C1 segment of cervical spinal cord (tissue), 14 donors: Measurements from ENCODE around the gene GALNT14.

ENCODE experiments used
- DNase-seq, 14 donors: peaks; one replicate each; lab custom pipeline; 2025; lab: John Stamatoyannopoulos, UW

GALNT14 gene

GRCh38 chr2:31058096-31059035, 79.9 kb downstream of the GALNT14 start:
- no peak for DNase-seq

- no peak for DNase-seq
Observed at GRCh38 chr2:31057691-31058090, 80.5 kb downstream of the GALNT14 start.

DNA sequence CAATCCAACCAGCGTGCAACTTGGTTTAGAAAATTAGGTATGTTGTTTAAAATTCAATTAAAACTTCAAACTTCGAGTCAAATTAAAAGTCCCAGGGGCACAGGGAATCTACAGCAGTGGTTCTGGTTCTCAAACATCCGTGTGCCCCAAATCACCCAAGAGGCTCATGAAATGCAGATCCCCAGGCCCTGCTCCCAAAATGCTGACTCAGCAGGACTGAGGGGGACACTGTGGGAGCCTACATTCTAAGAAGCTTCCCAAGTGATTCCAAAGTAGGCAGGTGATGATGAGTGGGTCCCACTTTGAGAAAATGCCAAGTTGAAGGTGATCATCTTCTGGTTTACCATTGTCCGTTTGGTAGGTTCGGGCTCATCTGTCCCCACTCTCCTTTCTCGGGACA, 82.3 kb downstream of the GALNT14 start:
- no peak for DNase-seq

GRCh38 chr2:31054842-31055388, 83.3 kb downstream of the GALNT14 start:
- no peak for DNase-seq

DNA sequence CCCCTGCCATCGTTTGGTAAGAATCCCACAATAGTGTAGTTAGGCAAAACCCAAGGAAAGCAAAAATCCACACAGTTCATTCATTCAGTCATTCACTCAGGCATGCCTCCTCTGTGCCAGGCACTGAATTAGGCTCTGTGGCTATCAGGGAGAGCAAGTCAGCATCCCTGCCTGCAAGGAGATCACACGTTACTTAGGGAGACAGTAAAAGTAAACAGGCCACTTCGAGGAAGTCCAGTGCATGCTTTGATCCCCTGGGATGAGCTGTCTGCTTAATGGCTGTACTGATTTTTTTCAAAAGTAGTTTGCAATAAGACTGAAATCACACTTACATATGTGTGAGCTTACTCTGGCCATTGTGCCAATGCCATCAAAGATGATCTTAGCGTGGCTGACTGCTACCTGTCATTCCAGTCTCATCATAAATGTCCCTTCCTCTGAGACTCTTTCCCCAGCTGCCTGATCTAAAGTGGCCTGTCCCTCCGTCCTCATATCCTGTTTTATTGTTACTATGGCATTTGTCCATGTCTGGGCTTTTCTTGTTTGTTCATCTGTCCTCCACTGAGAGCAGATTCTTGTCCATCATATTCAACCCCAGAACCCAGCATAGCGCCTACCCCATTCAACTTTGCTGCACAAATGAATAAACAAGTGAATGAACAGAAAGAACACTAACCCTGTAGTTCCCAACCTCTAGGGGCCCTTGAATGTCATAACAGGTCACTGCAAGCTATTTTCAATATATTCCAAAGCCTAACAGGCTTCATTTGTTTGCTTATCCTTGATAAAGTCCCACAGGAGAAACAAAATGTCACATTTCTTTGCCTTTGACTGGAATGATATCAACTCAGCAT, 84.1 kb downstream of the GALNT14 start:
- no peak for DNase-seq

DNA sequence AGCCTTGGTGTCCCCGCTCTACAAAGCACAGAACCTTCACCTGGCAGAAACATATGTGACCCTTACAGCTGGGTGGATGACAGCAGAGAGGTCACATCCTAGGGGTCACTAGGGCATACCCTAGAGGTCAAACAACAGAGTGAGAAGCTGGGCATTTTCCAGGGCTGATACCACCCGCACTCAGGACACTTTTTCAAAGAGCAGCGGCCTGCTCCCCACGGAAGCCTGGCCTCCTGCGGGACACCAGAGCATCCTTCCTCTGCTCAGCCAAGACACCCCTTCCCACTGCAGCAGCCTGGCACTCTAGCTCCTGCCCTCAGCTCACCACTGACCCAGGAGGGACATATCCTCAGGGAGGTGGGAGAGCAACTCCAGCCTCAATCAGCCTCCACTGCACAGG, 86.0 kb downstream of the GALNT14 start:
- no peak for DNase-seq

GRCh38 chr2:31051258-31052140, 86.7 kb downstream of the GALNT14 start:
- no peak for DNase-seq

GRCh38 chr2:31049916-31050588, 88.2 kb downstream of the GALNT14 start:
- no peak for DNase-seq

DNA sequence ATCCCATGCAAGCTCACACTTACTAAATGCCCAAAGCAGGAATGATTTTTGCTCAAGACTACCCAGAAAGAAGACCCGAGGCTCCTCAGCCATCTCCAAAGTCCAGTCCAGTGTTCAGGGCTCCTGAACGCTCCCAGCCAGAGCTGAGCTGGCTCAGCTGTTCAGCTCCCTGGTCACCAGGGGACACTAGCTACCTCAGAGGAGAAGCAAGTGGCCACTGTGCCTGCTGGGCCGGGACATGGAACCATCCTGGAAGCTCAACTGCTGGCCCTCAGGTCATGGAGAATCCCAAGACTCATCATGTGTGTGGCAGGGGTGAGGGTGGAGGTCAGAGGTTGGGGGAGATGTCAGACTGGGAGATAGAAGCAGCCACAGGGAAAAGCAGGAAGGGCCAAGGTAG, 89.0 kb downstream of the GALNT14 start:
- no peak for DNase-seq

DNA sequence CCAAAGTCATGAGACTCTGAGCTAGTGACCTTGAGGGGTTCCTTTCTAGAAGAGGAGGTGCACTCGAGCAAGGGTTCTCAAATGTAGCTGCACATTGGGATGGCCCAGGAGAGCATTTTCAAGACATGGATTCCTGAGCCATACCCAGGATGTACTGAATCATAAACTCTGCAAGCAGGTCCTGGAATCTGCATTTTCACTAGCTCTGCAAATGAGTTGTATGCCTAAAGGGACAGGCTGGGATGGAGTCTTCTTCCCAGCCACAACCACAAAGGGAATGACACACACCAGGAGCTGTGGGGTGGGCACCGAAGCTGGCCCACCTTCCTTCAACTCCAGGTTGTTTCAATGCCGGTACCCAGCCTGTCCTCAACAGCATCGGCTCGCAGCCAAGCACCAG, 90.6 kb downstream of the GALNT14 start:
- no peak for DNase-seq

DNA sequence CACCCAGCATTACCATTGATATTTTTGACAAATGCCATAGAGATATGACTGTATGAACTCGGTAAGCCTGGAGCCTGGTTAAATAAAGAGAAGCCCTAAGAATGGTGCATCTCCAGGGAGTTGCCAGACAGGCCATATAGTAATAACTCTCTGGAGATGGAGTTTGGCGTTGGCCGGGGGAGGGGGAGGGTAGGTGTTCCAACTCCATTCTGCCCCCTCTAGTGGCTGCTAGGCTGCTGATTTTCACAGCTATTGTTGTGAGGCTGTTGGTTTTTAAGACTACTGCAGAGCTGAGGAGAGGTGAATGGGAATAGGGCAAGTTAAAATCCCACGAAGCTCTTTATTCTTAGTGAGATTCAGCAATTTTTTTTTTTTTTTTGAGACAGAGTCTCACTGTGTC, 99.9 kb downstream of the GALNT14 start:
- DNase-seq, result no peak

GRCh38 chr2:31037058-31037457, 101.2 kb downstream of the GALNT14 start:
- DNase-seq, result no peak

DNA sequence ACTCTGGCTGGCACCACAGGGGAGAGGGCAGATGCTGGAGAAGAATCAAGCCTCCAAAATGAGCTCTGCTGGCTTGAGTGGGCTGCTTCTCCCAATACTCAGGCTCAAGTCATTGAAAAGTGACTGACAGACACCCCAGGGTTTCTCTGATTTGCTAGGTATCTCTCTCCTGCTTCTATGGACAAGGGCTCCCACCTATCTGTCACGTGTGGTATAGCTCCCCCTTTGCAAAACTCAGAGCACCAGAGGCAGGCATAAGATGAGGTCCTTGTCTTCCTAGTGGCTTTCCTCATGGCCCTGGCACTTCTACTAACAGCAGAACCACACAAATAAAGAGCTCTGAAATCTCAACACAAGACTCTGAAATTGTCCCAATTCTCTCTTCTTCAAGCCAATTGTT, 105.2 kb downstream of the GALNT14 start:
- DNase-seq, result no peak

GRCh38 chr2:31032475-31032874, 105.8 kb downstream of the GALNT14 start:
- no peak for DNase-seq

DNA sequence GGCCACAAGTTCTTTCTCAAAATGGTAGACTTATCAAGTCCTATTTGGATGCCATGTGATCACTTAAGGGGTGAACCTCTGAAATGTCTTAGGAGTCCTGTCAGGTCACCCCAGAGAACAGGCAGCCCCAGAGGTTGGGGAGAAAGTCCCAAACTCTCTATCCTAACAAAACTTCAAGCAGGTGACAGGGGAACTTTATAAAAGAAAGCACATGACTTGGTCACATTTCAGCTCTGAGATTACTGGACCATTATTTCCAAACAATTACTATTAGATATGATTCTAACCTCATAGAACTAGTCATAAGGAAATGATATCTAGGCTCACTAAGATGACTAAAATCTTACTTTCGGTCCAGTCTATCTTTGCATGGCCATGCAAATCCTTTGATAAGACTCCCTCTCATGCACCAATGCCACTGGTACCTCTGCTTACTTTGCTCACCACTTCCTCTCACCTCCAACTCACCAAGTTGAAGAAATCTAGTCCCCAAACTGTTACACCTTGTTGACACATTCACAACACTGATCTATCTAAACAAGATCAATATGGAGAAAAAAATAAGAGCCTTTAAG, 107.0 kb downstream of the GALNT14 start:
- DNase-seq, result no peak

GRCh38 chr2:31028417-31028816, 109.8 kb downstream of the GALNT14 start:
- no peak for DNase-seq

DNA sequence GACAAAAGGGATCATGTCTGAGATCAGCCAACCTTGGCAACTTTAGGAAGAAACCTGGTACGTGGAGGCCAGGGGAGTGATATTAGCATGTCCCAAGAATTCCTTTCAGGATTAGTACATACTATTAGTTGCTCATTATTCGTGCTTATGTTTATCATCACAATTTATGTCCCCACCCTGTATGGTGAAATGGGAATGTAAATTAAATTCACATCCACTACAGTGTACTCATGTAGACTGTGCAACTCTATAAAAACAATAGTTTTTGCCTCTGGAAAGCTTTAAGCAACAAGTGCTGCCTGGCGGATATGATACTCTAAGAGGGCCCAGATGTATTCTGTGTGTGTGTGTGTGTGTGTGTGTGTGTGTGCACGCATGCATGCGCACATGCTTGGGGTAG, 110.7 kb downstream of the GALNT14 start:
- no peak for DNase-seq

GRCh38 chr2:31023541-31023940, 114.7 kb downstream of the GALNT14 start:
- DNase-seq, result no peak

GRCh38 chr2:31020713-31021112, 117.5 kb downstream of the GALNT14 start:
- no peak for DNase-seq

DNA sequence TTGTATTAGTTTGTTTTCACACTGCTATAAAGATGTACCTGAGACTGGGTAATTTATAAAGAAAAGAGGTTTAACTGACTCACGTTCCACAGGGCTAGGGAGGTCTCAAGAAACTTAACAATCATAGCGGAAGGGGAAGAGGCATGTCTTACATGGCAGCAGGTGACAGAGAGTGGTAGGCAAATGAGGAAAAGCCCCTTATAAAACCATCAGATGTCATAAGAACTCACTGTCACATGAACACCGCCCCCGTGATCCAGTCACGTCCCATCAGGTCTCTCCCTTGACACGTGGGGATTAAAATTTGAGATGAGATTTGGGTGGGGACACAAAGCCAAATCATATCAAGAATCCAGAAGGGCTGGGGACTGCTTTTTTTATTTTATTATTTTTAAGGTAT, 120.0 kb downstream of the GALNT14 start:
- DNase-seq, result no peak
